ENCODE data around the gene PDXK.

Gene PDXK

DNA sequence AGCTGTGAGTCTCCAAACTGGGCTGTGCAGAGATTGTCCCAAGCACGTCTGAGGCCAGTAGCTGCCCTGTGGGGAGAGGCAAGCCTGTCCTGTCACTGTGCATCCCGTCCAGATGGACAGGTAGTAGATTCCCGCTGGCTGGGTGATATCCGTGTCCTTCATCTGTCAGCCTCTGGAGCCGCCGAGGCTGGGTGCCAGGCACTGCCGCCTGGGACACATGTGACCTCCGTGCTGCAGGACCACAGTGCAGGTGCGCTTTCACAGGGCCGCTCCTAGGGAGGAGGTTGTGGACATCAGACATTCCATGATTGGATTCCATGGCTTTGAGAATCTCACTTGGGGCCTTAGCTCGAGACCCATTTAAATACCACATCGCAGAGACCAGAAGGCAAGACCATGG is 4.7 kb downstream of the PDXK start:
- DNase-seq (ENCODE audit: low spot score): no peak

DNA sequence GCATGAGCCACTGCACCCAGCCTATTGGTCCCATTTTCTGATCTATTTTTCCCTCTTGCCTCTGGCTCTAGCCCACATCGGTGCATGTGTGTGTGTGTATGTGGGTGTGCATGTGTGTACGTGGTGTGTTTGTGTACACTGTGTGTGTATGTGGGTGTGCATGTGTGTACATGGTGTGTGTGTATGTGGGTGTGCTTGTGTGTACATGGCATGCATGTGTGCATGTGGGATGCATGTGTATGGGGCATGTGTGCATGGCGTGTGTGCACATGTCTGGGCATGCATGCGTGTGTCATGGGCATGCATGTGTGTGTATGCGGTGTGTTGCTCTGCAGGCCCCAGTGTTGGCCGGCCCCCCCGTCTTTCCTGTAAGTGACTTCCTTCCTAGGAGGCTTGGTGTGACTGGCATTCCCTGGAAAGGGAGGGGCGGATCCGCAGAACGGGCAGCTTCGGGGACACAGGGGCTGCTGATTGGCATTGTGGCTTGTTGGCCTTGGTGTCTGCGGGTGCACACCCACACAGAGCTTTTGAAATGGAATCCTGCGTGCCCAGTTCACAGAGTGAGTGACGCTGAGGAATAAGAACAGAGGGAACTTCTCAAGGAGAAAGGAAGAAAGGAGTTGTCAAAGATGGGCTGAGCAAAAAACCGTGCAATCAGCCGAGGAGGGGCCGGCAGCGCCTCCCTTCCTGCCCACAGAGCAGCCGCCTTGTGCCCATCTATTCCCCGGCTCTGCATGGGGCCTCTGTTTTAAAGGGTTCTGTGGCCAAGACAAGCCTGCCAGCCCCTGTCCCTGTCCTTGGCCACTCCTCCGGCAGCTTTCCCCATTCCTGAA is 8.0 kb downstream of the PDXK start:
- DNase-seq (ENCODE audit: low spot score): no peak

DNA sequence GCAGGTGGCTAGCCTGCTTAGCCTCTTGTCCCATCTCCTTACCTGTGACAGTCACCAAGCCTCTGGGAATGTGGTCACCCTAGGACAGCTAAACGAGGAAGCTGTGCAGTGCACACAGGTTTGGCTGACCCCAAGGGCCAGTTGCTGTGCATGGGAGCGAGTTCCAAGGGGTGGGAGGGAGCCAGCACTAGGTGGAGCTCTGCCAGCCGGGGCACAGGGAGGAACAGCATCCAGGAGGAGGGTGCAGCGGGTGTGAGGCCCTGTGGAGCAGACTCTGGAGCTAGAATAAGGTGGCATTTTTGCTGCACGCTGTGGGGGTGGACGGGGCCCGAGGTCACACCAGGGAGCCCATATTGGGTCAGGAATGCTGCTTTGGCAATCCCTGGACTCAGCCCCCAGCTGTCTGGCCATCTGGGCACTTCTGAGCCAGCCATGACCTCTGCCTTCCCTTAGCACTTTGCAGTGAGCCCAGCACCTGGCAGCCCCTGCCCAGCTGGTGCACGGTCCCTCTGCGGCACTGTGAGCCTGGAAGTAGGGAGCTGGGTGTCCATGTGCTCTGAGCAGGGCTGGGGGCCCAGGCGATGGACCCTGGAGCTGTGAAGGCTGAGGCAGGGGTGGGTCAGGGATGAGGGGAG is 8.7 kb downstream of the PDXK start:
- DNase-seq (ENCODE audit: low spot score): peak; percentile 43

DNA sequence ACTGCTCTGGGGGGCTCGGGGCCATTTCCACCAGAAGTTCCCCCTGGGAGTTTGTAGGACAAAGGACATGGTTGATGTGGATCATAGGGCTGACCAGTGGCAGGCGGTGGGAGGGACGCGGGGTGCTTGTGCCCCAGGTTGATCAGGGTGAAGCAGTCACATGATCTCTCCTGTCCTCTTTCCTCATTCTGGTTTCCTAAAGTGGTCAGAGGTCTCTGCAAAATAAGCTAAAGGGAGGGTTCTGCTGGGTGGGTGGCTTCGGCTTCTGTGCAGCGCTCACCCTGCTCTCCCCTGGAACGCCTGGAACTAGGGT is 9.2 kb downstream of the PDXK start:
- DNase-seq (ENCODE audit: low spot score): no peak

DNA sequence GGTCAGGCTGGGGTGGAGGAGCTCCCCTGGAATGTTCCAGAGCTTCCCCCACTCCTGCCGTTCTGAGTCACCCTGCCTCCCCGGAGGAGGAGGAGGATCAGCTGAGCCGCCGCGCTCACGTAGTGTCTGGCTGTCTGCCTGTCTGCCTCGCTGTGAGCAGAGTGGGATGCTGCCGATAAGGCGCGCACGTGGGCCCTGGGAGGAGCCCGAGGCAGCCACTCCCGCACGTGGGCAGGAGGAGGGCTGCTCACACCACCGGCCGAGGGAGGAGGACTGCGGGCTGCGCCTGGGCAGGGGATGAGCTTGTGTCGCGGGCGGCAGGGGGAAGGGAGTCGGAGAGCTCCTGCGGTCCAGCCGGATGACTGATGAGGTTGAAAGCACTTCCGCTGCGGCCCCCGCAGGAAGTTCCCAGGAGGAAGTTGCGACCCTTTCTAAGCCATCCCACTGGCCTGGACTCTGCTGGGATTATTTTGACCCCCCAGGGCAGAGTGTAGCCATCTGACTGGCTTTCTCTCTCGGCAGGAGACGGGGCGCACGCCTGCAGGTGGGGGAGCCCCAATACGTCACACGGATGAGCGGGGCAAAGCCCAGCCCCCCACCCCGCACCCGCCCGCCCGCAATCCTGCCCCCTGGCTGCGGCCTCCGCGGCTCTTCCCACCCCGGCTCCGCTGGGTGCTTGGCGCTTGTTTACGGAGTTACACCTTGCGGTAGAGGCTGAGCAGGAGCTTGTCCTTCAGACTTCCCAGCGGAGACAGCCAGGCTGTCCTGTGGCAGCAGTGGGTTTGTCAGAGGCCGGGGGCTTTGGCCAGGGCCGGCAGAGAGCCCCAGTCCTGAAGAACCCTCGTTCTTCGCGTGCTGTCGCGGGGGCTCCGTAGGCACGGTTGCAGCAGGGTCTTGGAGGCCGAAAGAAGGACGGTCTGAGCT is 9.8 kb downstream of the PDXK start:
- peak; percentile 98 for DNase-seq (ENCODE audit: low spot score)

DNA sequence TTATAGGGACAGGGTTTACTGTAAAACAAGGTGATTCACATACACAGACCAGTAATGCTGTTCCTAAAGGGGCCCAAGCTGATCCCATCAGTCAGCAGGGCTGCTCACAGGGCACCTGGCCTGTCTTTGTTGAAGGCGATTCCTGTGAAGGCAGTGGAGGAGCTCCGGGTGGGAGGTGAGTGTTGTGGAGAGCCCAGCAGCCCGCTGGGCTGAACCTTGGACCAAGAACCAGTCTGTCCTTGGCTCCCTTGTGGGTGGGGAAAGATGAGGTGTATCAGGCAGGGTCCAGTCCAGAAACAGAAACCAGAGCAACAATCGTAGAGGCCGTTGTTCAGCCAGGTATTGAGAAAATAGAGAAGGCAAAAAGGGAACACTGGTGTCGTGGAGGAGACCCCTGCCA is 12.5 kb downstream of the PDXK start:
- no peak for DNase-seq (ENCODE audit: low spot score)

DNA sequence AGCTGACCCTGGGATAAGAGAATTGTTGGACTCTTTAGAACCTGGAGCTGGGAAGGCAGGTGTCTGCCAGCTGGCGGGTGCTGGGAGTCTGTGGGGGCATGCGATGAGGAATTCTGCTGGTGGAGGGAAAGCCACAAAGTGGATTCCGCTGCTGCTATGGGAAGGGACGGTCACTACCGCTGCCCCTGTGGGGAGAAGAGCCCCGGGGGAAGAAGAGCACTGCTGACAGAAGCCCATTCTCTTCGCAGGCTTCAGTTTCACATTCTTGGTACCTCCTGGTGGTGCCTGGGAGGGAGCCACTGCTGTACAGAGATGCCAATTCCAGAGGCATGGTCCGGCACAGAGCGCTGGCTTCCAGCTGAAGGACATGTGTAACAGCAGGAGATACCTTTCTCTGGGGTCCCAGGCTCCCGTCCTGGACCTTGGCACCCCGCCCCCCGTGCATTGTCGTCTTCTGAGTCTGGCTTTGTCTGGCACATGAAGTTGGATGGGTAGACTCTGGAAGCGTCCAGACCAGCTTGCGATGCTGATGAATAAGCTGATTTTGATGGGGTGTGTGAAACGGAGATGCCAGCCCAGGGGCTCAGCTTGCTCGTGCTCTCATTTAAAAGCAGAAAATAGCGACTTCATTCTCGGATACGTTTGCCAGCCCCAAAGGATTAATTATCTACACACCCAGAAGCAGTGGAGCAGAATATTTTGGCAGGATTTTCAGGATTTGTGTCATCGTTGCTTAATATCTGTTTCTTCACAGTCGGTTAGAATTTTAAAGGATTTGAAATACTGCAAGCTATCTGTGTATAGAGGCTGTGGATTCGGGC is 13.2 kb downstream of the PDXK start:
- DNase-seq (ENCODE audit: low spot score): no peak

DNA sequence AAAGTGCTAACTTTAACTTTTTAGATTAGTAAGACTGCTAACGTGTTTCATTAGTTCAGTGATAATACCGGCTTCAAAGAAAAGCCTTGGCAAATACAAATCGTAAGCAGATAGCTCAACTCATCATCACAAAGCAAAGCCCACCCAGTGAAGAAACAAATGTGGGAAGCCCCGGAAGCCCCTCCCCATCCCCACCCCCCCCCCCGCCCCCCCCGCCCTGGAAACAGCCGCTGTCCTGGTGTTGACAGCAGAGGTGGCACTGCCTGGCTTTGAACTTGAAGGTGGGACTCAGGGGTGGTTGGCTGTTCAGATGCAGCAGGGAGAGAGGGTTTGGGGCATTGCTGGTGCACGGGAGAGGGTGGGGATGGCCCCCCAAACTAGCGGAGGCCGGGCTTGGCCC is 14.1 kb downstream of the PDXK start:
- DNase-seq (ENCODE audit: low spot score): no peak

DNA sequence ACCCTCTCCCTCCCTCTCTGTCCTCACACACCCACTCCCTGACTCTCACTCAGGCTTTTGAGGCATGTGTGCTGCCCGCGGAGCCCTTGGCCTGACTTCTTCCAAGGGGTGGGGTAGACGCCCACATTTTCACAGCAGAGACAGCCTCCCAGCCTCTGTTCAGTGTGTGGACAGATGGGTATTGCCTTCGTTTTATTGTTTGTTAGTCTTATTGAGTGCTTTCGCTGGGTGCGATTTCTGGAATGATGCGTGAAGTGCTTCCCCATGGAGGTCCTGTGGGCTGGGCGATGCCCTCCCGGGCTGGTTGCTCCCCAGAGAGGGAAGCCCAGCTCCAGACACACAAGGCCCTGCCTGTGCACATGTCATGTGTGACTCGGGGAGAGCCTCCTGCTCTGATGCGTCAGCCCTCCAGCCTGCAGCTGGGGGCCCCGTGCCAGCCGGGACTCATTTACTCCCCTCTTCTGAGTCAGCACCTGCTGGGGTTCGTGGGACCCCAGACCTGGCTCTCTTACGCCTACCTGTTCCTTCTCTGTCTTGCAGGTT is 14.7 kb downstream of the PDXK start:
- no peak for DNase-seq (ENCODE audit: low spot score)

DNA sequence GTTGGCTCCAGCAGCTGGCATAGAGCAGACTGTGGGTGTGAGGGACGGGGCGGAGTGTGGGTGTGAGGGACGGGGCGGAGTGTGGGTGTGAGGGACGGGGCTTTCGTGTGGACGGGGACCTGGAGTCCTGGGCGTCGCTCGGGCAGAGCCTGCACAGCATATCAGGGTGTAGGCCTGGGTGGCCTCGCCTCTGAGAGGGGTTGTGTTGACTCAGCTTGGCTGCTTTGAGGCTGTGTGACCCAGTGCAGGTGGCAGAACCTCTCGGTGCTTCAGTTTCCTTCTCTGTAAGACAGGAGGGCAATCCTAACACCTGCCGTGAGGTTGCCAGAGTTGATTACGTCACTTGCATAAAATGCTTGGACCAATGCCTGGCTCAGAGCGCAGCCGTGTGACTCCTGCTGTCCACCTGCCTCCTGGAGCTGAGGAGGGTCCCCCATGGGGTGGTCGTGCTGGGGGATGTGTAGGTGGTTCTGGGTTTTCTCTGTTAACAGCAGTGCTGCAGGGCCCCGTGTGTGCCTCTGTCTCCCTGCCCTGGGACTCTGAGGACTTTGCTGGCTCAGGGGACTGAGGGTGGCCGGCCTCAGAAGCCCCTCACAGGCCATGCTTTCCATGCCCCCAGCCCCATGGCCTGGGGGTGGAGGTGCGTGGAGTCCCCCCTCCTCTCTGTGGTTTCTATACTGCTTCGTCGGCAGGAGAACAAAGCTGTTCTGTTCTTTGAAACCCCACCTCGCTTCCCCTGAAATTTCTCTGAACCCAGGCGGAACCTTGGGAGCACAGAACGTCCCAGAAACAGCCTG is 15.4 kb downstream of the PDXK start:
- no peak for DNase-seq (ENCODE audit: low spot score)

DNA sequence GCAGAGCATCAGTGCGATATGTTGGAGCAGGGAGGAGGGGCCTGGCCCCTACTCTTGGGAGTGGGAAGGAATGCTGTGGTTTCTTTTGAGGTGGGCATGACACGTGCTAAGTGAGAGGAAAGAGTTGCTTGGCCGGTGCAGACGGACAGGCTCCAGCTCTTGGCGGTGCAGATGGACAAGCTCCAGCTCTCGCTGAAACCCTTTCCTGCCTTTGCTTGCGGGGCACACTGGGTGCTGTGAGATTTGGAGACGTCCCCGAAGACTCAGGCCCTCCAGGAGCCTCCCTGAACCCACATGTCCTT is 15.9 kb downstream of the PDXK start:
- no peak for DNase-seq (ENCODE audit: low spot score)

DNA sequence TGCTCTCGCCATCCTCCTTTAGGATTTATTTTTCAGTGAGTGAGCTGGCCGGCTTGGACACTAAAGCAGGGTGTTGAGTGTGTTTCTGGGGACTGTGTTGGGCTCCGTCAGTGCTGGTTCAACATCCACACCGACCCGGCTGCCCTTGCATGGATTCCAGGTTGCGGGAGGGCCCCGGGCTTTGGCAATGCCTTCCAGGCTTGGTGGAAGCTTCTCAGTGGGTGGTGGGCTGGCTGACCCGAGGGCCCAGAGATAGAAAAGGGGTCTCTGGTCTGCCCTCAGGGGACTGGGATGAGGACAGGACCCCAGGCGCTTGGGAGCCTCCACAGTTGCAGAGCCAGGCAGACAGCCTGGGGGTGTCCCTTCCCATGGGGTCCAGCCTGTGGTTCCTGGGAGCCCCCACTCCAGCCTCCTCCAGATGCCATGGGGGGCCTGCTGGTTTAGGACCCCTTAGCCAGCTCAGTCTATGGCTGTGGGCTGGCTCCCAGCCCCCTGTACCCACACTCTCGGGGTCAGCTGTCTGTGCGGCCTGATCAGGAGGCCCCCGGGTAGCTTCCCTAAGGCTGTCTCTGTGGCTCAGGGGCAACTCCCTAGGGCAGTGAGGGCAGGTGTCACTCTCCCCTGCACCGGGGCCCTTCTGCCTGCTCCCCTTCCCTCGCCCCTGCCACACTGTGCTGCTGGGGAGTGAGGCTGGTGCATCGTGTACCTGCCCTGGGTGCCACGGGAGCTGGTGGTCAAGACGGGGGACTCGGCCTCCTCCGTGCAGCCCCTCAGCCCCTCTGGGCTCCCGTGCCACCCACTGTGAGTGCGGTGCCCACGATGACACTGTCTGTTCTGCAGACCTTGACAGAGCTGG is 16.5 kb downstream of the PDXK start:
- DNase-seq (ENCODE audit: low spot score): no peak

DNA sequence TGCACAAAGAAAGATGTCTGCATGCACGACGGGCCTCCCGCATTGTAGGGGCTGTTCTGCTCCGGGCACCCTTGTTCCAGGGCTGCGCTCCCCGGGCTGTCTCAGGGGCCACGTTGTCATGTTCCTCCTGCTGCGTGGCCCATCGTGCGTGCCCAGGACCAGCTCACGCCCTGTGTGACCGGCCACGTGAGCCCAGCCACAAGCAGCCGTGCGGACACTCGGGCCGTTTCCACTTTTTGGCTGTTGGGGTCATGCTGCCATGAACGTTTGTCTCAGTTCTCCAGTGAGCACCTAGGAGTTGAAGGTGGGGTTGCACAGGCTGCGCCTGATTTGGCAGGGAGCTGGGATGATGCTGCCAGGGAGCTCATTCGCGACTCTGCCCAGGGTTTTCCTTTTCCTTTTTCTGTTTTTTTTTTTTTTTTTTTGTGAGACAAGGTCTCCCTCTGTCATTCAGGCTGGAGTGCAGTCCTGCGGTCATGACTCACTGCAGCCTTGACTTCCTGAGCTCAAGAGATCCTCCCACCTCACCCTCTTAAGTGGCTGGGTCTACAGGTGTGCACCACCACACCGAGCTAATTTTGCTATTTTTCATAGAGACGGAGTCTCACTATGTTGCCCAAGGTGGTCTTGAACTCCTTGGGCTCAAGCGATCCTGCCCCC is 17.4 kb downstream of the PDXK start:
- DNase-seq (ENCODE audit: low spot score): no peak

DNA sequence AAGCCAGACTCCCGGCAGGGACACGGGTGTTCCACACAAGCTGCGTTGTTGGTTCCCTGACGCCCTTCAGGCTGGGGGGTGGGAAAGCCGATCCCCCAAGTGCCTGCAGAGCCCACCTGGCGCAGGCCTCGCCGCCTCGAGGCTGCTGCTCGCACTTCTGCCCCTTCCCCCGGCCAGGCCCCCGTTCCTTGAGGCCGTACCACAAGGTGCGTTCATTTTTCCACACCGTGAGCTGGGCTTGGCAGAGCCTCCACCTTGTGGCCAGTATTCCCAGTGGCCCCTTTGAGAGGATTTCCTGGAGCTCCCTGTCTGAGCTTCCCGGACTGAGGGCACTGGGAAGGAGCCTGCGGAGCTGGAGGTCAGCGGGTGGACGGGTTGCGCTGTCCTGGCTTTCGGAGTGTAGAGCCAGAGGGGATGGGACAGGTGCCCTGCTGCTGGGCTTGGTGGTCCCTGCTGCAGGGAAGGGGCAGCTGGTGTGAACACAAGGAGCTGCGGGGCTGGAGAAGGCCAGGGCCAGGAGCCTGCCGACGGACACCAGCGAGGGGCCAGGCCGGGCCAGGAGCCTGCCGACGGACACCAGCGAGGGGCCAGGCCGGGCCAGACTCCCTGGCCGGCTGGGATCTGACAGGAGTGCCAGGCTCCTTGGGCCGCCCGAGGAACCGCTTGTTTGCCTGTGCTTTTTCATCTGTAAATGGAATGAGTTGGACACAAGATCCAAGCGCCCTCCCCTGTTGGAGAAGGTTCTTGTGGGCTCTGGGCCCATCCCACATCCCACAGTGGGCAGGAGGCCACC is 18.4 kb downstream of the PDXK start:
- DNase-seq (ENCODE audit: low spot score): no peak

DNA sequence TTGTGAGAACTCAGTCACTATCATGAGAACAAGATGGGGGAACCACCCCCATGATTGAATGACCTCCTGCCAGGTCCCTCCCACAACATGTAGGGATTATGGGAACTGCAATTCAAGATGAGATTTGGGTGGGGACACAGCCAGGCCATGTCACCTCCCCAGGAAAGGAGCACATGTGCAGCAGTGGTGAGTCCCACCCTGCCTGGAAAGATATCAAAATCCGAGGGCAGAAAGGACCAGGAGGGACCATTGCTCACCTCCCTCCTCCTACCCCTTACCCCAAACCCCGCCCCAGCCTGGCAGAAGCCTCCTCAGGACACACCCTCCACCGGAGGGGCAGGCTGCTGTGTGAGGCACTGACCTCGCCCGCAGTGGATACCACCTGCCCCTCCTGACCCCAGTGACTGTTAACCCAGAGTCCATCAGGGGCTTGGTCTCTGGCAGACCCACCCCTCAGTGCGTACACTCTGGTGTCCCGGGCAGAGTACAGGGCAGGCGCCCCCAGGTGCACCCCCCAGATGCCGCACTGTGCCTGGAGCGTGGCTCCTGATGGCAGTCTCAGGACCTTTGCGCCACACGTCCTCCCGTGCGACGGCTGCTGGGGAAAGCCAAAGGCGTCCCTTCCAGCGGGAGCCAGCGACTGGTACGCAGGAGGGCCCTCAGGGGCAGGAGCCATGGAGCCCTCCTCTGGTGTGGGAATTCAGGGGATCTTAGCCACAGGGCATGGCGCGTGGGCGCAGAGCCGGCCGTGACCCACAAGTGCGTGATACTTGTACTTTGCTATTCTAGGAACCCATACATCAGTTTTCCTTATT is 20.9 kb downstream of the PDXK start:
- DNase-seq (ENCODE audit: low spot score): no peak

DNA sequence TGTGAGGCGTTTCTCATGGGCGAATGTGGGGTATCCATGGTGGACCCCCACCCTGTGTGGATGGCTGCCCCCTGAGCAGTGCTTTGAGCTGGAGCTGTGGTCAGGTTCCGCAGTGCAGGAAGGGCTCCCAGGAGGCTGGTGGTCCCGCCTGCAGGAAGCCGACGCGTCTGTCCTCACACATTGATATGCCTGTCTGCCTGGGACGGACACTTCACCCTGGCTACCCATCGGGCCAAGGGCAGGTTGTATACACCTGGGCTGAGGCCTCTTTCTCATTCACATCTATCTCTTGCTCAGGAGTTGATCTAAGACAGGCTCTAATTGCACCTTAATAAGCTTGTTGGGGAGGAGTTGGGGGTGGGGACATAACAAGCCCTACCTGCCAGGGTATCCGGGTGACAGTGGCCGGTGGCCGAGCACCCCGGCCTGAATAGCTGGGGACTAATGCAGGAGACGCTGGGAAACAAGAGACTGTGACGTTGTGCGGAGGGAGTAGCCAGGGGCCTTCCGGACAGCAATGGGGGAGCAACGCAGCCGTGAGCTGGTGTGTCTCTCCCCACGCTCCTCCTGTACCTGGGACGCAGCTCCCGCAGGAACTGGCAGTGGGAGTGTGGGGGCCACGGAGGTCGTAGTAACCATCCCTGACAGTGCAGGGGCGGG is 21.7 kb downstream of the PDXK start:
- peak; percentile 58 for DNase-seq (ENCODE audit: low spot score)

DNA sequence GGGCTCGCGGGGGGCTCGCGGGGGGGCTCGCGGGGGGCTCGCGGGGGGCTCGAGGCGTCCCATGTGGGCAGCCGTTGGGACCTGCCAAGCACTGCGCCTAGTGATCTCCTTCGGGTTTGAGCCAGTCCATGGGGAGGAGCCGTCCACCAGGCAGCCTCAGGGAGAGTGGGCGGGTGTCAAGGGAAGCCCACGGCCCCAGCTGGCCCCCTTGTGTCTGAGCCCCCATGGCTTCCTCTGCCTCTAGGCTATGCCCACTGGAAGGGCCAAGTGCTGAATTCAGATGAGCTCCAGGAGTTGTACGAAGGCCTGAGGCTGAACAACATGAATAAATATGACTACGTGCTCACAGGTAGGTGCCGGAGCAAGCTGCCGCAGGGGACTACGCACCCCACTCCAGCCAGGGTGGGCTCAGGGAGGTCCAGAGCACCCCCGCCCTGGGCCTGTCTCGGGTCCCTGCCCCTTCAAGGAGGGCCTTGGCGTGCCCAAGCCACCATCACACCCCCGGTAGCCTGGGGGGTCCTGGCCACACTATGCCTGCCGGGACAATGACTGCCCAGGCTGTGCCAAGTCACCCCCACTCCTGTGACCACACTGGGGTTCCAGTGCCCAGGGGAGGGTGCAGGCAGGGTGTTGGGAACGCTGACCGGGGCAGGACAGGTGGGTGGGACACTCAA is 22.6 kb downstream of the PDXK start:
- DNase-seq (ENCODE audit: low spot score): no peak

Data from hepatic stellate cell (primary cell).